ENCODE data around the gene TRMT61A. TPM values are rescaled to one million over a fixed set of nuclear protein-coding genes. Genes with fewer than 3 reads are reported as not detected.

The TRMT61A gene
- total and polyA plus RNA-seq, 10 of the 15 experiments (the other 5 are each of a cell fraction or from before 2014, with no cell fraction given) = 0.11 to 21.9 (median 11.4) TPM

DNA sequence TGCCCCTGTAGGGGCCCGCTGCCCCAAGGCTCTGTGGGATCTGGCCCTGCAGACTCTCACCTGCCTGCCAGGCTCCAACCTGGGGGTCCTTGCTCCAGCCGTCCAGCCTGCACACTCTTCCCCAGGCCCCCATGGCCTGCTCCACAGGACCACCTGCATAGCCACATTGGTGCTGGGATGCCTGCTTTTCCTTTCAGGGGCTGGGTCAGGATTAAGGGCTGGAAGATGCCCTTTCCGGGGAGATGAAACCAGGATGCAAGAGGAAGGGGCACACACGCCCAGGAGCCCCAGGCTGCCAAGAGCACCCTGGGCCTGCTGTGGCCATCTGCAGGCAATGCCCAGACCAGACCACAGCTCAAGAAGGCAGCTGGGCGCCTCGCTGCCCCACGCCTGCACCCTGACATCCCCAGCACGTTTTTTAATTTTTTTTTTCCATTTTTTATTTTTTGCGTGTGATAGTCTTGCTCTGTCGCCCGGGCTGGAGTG lies 18.5 kb downstream of the TRMT61A start (continued):
- no peak for TF ChIP-seq RAD21 (IDR thresholded peaks at IDR 0.05; ENCODE audit: insufficient read depth, low read depth, low read length)
- TF ChIP-seq CBX3 (IDR thresholded peaks at IDR 0.05; ENCODE audit: borderline replicate concordance, low read depth) = no peak
- TF ChIP-seq ZNF622 (IDR thresholded peaks at IDR 0.05) = no peak
- TF ChIP-seq YBX1 (IDR thresholded peaks at IDR 0.05) = no peak
- no peak for TF ChIP-seq ZSCAN29 (IDR thresholded peaks at IDR 0.05)
- TF ChIP-seq PAX8 (IDR thresholded peaks at IDR 0.05) = no peak
- no peak for TF ChIP-seq GATAD2B (conservative IDR thresholded peaks at IDR 0.05; ENCODE audit: low read depth)
- TF ChIP-seq MYC (IDR thresholded peaks at IDR 0.05; ENCODE audit: insufficient read depth, insufficient read length, insufficient replicate concordance, low read length, severe bottlenecking) = no peak
- TF ChIP-seq ESRRA (IDR thresholded peaks at IDR 0.05; ENCODE audit: low read length) = no peak

- ChIA-PET CTCF (interaction anchor here (0.9 to 5.7 kb wide), 4 partner anchors 10 to 29 kb away, joined by 3 to 53 read pairs (median 8); no protein-coding TSS in a partner anchor), POLR2A (no interaction called here), SMC1A (ENCODE audit: uncharacterized antibody, unreplicated experiment) (interaction anchor here (0.6 to 1.2 kb wide), 2 partner anchors 16 to 21 kb away, joined by 3 read pairs; no protein-coding TSS in a partner anchor), RAD21 (ENCODE audit: unreplicated experiment) (interaction anchor here (2.5 kb wide), 1 partner anchor 29 kb away, joined by 25 read pairs; no protein-coding TSS in a partner anchor)
- H3K36me3 ChIP-seq (ENCODE audit: control insufficient read depth in 2 of 2, insufficient read depth in 2 of 2, low read length in 1 of 2) = no peaks in the 10 kb centered on the region
- H3K4me1 ChIP-seq (ENCODE audit: control insufficient read depth, insufficient read depth, low read length) = no peaks in the 10 kb centered on the region
- no peaks in the 10 kb centered on the region for H4K20me1 ChIP-seq (ENCODE audit: control insufficient read depth, insufficient read depth)
- no peaks in the 10 kb centered on the region for H3K27me3 ChIP-seq (replicated peaks in 1 of 2; ENCODE audit: control insufficient read depth in 2 of 2, insufficient read depth in 2 of 2, low read length in 1 of 2)
- no peak overlapping the region for H3K4me3 ChIP-seq
- H3K9ac ChIP-seq (ENCODE audit: control insufficient read depth, insufficient read depth, low read length) = no peak overlapping the region
- ATAC-seq (no peak), FAIRE-seq (no peak), DNase-seq (ENCODE audit: low read depth, low spot score) (no peak)
- WGBS (ENCODE audit: insufficient coverage, insufficient replicate concordance, low lambda C conversion rate, missing lambda C conversion rate) = 77% methylated on average over 16 of the region's 18 CpGs
- H2AFZ ChIP-seq (ENCODE audit: control insufficient read depth, low read depth, low read length) = no peak overlapping the region
- BruUV-seq (replicated peaks) = no TSS peak
- no peaks in the 10 kb centered on the region for H3K9me3 ChIP-seq (replicated peaks; ENCODE audit: control insufficient read depth, insufficient read depth, low read length)
- no peaks in the 10 kb centered on the region for H3K79me2 ChIP-seq (ENCODE audit: control insufficient read depth, insufficient read depth, low read length)
- intact Hi-C loops (cut with micrococcal nuclease; ENCODE audit: unreplicated experiment) (no loop called here), in situ Hi-C loops (cut with MboI) (no loop called here)
- no peak overlapping the region for H3K4me2 ChIP-seq (ENCODE audit: control insufficient read depth, insufficient read depth)
- H3K27ac ChIP-seq (ENCODE audit: control insufficient read depth, insufficient read depth) = no peak overlapping the region
- TF ChIP-seq IRF5 (IDR thresholded peaks at IDR 0.05; ENCODE audit: borderline replicate concordance) = no peak
- no peak for TF ChIP-seq STAT3 (IDR thresholded peaks at IDR 0.05; ENCODE audit: low read depth, low read length)
- TF ChIP-seq ESRRA (IDR thresholded peaks at IDR 0.05; ENCODE audit: low read length) = no peak
- TF ChIP-seq NR2F1 (conservative IDR thresholded peaks at IDR 0.05) = no peak
- TF ChIP-seq CEBPB (IDR thresholded peaks at IDR 0.05; ENCODE audit: borderline replicate concordance in 1 of 2, low read depth in 2 of 2, low read length in 2 of 2) = no peak
- TF ChIP-seq EP300 (IDR thresholded peaks at IDR 0.05; ENCODE audit: borderline replicate concordance in 1 of 2, control insufficient read depth in 1 of 2, low read depth in 2 of 2, low read length in 2 of 2) = no peak
- TF ChIP-seq, protein P1, sequence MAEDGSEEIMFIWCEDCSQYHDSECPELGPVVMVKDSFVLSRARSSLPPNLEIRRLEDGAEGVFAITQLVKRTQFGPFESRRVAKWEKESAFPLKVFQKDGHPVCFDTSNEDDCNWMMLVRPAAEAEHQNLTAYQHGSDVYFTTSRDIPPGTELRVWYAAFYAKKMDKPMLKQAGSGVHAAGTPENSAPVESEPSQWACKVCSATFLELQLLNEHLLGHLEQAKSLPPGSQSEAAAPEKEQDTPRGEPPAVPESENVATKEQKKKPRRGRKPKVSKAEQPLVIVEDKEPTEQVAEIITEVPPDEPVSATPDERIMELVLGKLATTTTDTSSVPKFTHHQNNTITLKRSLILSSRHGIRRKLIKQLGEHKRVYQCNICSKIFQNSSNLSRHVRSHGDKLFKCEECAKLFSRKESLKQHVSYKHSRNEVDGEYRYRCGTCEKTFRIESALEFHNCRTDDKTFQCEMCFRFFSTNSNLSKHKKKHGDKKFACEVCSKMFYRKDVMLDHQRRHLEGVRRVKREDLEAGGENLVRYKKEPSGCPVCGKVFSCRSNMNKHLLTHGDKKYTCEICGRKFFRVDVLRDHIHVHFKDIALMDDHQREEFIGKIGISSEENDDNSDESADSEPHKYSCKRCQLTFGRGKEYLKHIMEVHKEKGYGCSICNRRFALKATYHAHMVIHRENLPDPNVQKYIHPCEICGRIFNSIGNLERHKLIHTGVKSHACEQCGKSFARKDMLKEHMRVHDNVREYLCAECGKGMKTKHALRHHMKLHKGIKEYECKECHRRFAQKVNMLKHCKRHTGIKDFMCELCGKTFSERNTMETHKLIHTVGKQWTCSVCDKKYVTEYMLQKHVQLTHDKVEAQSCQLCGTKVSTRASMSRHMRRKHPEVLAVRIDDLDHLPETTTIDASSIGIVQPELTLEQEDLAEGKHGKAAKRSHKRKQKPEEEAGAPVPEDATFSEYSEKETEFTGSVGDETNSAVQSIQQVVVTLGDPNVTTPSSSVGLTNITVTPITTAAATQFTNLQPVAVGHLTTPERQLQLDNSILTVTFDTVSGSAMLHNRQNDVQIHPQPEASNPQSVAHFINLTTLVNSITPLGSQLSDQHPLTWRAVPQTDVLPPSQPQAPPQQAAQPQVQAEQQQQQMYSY (CRISPR knock-in tag; IDR thresholded peaks at IDR 0.05) = no peak
- no peak for TF ChIP-seq RCOR1 (conservative IDR thresholded peaks at IDR 0.05; ENCODE audit: low read depth, low read length)
- TF ChIP-seq NR2C2 (IDR thresholded peaks at IDR 0.05; ENCODE audit: borderline replicate concordance, control insufficient read depth, insufficient read length, low read depth) = no peak
- no peak for TF ChIP-seq KDM1A (IDR thresholded peaks at IDR 0.05; ENCODE audit: borderline replicate concordance)
- TF ChIP-seq CBX3 (IDR thresholded peaks at IDR 0.05; ENCODE audit: borderline replicate concordance, low read depth) = no peak
- no peak for TF ChIP-seq SP1 (IDR thresholded peaks at IDR 0.05; ENCODE audit: low read depth, low read length)
Observed at GRCh38 chr14:103547941-103548462, 19.0 kb downstream of the TRMT61A start.
